SK-N-MC (cell line): ENCODE results near the gene DLGAP1.

Experiments used
- EZH2 ChIP-seq: fragments of 200-600 bp; sonication (generic); IDR thresholded peaks from one replicate; pipeline ENCODE4 v1.6.1; 2017; ENCODE audit warnings: antibody characterized with exemption
- POLR2AphosphoS5 ChIP-seq: IDR thresholded peaks from 2 replicates; pipeline ENCODE4 v1.6.1; 2012; ENCODE audit warnings: mild to moderate bottlenecking, low read depth, low read length, borderline replicate concordance

DNA sequence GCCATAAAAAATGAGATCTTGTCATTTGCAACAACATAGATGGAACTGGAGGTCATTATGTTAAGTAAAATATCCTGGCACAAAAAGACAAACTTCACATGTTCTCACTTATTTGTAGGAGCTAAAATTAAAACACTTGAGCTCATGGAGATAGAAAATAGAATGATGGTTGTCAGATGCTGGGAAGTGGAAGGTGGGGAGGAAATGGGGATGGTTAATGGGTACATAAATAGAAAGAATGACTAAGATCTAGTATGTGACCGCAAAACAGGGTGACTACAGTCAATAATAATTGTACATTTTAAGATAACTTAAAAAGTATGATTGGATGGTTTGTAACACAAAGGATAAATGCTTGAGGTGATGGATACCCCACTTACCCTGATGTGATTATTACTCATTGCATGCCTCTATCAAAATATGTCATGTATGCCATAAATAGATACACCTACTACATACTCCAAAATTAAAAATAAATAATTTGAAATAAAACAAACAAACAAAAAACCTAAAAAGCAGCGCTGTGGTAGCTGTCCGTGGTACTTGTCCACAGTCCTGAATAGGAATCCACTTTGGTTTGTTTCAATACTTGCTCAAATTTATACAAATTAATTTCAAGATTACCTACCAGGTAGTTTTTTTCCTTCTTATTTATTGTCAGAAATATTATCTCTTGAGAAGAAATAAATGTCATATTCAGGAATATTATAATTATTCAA lies 224.5 kb downstream of the DLGAP1 start:
- TF ChIP-seq EZH2 (no peak), POLR2AphosphoS5 (no peak)
